Breast epithelium (tissue), 3 donors: ENCODE measurements around the gene SMARCA2.

Source experiments
- POLR2AphosphoS5 ChIP-seq, 3 donors: sonication (generic); formaldehyde crosslinking; IDR thresholded peaks; one replicate each; pipeline ENCODE4 v1.6.1; 2017; ENCODE audit warnings: antibody characterized with exemption in 3 of 3
- TF ChIP-seq, protein P1 (sequence below), 3 donors: fragments of 450-650 bp; IDR thresholded peaks; one replicate each; pipeline ENCODE4 v1.5.1; 2016 to 2017; ENCODE audit warnings: antibody characterized with exemption in 3 of 3, mild to moderate bottlenecking in 3 of 3, moderate library complexity in 3 of 3

DNA sequence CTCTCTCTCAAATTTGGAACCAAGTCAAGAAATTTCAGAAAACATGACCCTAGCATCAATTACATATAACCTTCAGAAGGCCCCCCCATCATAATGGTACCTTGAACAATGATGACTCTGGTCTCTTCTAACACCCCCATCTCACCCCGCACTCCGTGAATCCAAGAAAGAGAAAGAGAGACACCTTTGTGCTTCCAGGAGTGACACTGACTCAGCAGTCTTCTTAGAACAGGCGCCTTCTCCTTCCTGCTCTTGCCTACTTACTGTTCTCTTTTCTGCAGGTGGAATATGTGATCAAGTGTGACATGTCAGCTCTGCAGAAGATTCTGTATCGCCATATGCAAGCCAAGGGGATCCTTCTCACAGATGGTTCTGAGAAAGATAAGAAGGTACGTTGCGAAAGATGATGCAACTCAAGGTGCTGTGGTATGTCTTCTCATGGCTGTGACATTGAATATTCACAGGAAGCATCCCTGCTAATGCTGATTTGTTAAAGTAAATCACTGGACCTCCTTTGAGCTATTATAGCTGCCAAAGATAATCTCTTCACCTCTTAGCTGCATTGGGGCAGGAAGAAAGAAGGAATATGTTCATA lies 81.3 kb downstream of the SMARCA2 start:
- TF ChIP-seq, protein P1, sequence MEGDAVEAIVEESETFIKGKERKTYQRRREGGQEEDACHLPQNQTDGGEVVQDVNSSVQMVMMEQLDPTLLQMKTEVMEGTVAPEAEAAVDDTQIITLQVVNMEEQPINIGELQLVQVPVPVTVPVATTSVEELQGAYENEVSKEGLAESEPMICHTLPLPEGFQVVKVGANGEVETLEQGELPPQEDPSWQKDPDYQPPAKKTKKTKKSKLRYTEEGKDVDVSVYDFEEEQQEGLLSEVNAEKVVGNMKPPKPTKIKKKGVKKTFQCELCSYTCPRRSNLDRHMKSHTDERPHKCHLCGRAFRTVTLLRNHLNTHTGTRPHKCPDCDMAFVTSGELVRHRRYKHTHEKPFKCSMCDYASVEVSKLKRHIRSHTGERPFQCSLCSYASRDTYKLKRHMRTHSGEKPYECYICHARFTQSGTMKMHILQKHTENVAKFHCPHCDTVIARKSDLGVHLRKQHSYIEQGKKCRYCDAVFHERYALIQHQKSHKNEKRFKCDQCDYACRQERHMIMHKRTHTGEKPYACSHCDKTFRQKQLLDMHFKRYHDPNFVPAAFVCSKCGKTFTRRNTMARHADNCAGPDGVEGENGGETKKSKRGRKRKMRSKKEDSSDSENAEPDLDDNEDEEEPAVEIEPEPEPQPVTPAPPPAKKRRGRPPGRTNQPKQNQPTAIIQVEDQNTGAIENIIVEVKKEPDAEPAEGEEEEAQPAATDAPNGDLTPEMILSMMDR (IDR thresholded peaks at IDR 0.05) = no peak
- TF ChIP-seq POLR2AphosphoS5 (IDR thresholded peaks at IDR 0.05) = no peak
